ENCODE data around the gene ANKRD11. TPM values are rescaled to one million over a fixed set of nuclear protein-coding genes. Genes with fewer than 3 reads are reported as not detected.

Gene ANKRD11
- total RNA-seq, 1 donor from 2014 or later, result 63.8 TPM

GRCh38 chr16:89374393-89374960, 115.9 kb downstream of the ANKRD11 start:
- H3K9me3 ChIP-seq (replicated peaks), result peaks cover 11% of the 10 kb centered on the region
- intact Hi-C loops (cut with micrococcal nuclease), result no loop called here
- H3K27ac ChIP-seq (replicated peaks), result peak overlapping the region; percentile 70
- TF ChIP-seq, protein P1, sequence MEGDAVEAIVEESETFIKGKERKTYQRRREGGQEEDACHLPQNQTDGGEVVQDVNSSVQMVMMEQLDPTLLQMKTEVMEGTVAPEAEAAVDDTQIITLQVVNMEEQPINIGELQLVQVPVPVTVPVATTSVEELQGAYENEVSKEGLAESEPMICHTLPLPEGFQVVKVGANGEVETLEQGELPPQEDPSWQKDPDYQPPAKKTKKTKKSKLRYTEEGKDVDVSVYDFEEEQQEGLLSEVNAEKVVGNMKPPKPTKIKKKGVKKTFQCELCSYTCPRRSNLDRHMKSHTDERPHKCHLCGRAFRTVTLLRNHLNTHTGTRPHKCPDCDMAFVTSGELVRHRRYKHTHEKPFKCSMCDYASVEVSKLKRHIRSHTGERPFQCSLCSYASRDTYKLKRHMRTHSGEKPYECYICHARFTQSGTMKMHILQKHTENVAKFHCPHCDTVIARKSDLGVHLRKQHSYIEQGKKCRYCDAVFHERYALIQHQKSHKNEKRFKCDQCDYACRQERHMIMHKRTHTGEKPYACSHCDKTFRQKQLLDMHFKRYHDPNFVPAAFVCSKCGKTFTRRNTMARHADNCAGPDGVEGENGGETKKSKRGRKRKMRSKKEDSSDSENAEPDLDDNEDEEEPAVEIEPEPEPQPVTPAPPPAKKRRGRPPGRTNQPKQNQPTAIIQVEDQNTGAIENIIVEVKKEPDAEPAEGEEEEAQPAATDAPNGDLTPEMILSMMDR (IDR thresholded peaks at IDR 0.05; ENCODE audit: borderline replicate concordance), result peak; percentile 26
- peaks cover 90% of the 10 kb centered on the region for H3K4me1 ChIP-seq
- H3K27me3 ChIP-seq (ENCODE audit: low read depth), result no peaks in the 10 kb centered on the region
- no peak for DNase-seq
- no peak overlapping the region for H3K4me3 ChIP-seq
- H3K36me3 ChIP-seq, result no peaks in the 10 kb centered on the region

GRCh38 chr16:89373355-89374110, 116.8 kb downstream of the ANKRD11 start:
- intact Hi-C loops (cut with micrococcal nuclease), result no loop called here
- H3K4me3 ChIP-seq, result no peak overlapping the region
- TF ChIP-seq, protein P1 (IDR thresholded peaks at IDR 0.05; ENCODE audit: borderline replicate concordance), result no peak
- no peaks in the 10 kb centered on the region for H3K27me3 ChIP-seq (ENCODE audit: low read depth)
- no peaks in the 10 kb centered on the region for H3K36me3 ChIP-seq
- peaks cover 90% of the 10 kb centered on the region for H3K4me1 ChIP-seq
- no peak for DNase-seq
- H3K27ac ChIP-seq (replicated peaks), result peak overlapping the region; percentile 70
- peaks cover 11% of the 10 kb centered on the region for H3K9me3 ChIP-seq (replicated peaks)

GRCh38 chr16:89371968-89372634, 118.3 kb downstream of the ANKRD11 start:
- Histone ChIP-seq H3K27me3 (ENCODE audit: low read depth) (no peaks in the 10 kb centered on the region), H3K36me3 (no peaks in the 10 kb centered on the region), H3K4me1 (peaks cover 88% of the 10 kb centered on the region), H3K4me3 (no peak overlapping the region), H3K9me3 (replicated peaks) (peaks cover 11% of the 10 kb centered on the region), H3K27ac (replicated peaks) (no peak overlapping the region)
- TF ChIP-seq, protein P1 (IDR thresholded peaks at IDR 0.05; ENCODE audit: borderline replicate concordance), result no peak
- no peak for DNase-seq
- intact Hi-C loops (cut with micrococcal nuclease), result no loop called here

GRCh38 chr16:89371386-89371785, 119.0 kb downstream of the ANKRD11 start:
- intact Hi-C loops (cut with micrococcal nuclease), result no loop called here
- no peak overlapping the region for H3K4me3 ChIP-seq
- H3K27ac ChIP-seq (replicated peaks), result no peak overlapping the region
- H3K4me1 ChIP-seq, result peaks cover 88% of the 10 kb centered on the region
- H3K27me3 ChIP-seq (ENCODE audit: low read depth), result no peaks in the 10 kb centered on the region
- no peaks in the 10 kb centered on the region for H3K36me3 ChIP-seq
- no peak for DNase-seq
- peaks cover 8% of the 10 kb centered on the region for H3K9me3 ChIP-seq (replicated peaks)
- TF ChIP-seq, protein P1 (IDR thresholded peaks at IDR 0.05; ENCODE audit: borderline replicate concordance), result no peak

DNA sequence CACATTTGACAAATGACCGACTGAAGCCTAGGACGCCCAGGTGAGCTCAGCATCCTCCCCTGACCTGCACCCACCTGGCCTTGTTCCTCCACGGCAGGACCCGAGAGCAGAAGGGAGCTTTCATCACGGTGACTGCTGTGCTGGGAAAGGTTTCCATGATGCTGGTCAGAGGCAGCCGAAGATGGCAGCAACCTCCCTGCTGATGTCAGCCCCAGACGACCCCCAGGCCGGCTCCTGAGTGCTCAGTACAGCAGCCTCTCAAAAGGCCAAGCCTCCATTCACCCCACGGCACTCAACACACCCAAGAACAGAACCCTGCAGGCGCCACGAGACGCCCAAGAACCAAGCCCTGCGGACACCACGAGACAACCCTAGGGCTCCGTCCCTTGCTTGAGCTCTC, 119.8 kb downstream of the ANKRD11 start:
- DNase-seq, result no peak
- Histone ChIP-seq H3K27me3 (ENCODE audit: low read depth) (no peaks in the 10 kb centered on the region), H3K9me3 (replicated peaks) (peaks cover under 1% of the 10 kb centered on the region), H3K4me1 (peaks cover 88% of the 10 kb centered on the region), H3K4me3 (no peak overlapping the region), H3K27ac (replicated peaks) (no peak overlapping the region), H3K36me3 (no peaks in the 10 kb centered on the region)
- TF ChIP-seq, protein P1 (IDR thresholded peaks at IDR 0.05; ENCODE audit: borderline replicate concordance), result no peak
- intact Hi-C loops (cut with micrococcal nuclease), result no loop called here
